Cardiac fibroblast (primary cell): Measurements from ENCODE around the gene ZBTB8B.

ENCODE experiments used
- DNase-seq, 2 donors: peaks; one replicate each; pipeline versions ENCODE4 v3.0.0 to v3.0.0-alpha.2; 2010; ENCODE audit warnings: low read depth in 2 of 2
- H3K4me3 ChIP-seq, 2 donors: replicated peaks in 1 of 2; 1 replicate in 1 of 2; 2 replicates in 1 of 2; pipeline ENCODE4 v1.5.1; 2011; ENCODE audit warnings: low read depth in 2 of 2, low read length in 2 of 2, mild to moderate bottlenecking in 2 of 2, moderate library complexity in 1 of 2
- TF ChIP-seq, protein P1 (sequence below): IDR thresholded peaks from one replicate; pipeline ENCODE4 v1.5.1; 2011; ENCODE audit warnings: low read depth, mild to moderate bottlenecking, low read length, inconsistent platforms

The ZBTB8B gene

DNA sequence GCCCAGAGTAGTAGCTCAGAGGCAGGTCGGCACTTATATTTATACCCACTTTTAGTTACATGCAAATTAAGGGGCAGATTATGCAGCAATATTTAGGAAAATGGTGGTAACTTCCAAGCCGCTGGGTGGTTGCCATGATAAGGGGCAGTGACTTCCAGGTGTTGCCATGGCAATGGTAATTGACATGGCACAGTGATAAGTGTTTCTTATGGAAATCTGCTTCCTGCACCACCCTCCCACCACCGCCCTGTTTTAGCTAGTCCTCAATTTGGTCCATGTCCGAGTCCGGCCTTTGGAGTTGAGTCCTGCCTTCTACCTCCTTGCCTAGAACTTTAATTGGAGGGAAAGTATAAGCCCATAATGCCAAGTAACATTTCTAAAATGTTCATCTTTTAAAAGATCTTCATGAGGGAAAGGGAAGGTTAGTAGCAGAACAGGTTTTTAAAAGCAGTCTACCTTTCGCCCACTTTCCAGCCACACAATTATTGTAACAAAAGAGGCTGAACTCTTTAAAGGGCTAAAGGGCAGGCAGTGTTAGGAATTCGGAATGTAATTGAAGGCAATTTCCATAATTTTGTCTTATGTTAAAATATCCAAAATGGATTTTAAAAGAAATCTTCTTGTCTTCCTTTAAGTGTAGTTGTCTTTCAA lies 21.7 kb downstream of the ZBTB8B start:
- H3K4me3 ChIP-seq, result no peak overlapping the region
- TF ChIP-seq, protein P1, sequence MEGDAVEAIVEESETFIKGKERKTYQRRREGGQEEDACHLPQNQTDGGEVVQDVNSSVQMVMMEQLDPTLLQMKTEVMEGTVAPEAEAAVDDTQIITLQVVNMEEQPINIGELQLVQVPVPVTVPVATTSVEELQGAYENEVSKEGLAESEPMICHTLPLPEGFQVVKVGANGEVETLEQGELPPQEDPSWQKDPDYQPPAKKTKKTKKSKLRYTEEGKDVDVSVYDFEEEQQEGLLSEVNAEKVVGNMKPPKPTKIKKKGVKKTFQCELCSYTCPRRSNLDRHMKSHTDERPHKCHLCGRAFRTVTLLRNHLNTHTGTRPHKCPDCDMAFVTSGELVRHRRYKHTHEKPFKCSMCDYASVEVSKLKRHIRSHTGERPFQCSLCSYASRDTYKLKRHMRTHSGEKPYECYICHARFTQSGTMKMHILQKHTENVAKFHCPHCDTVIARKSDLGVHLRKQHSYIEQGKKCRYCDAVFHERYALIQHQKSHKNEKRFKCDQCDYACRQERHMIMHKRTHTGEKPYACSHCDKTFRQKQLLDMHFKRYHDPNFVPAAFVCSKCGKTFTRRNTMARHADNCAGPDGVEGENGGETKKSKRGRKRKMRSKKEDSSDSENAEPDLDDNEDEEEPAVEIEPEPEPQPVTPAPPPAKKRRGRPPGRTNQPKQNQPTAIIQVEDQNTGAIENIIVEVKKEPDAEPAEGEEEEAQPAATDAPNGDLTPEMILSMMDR, result no peak
- no peak for DNase-seq

DNA sequence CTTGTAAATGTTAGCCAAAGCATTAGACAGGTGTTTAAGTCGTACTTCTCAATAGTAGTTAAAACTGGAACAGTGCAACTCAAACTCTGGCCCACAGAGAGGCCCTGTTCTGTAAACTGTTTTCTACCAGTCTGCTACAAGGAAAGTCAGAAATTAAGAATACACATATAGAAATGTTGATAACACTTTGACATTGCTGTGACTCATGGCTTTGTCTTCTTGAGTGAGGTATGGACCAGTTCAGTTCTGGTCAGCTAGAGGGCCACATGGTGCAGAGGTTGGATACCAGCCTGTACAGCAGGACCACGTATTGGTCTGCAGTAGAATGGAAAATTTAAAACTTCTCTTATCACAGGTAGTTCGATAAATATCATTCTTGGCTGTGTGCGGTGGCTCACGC lies 22.3 kb downstream of the ZBTB8B start:
- TF ChIP-seq, protein P1, result no peak
- DNase-seq, result peak in 1 of 2 donors; percentile 24
- H3K4me3 ChIP-seq, result no peak overlapping the region

DNA sequence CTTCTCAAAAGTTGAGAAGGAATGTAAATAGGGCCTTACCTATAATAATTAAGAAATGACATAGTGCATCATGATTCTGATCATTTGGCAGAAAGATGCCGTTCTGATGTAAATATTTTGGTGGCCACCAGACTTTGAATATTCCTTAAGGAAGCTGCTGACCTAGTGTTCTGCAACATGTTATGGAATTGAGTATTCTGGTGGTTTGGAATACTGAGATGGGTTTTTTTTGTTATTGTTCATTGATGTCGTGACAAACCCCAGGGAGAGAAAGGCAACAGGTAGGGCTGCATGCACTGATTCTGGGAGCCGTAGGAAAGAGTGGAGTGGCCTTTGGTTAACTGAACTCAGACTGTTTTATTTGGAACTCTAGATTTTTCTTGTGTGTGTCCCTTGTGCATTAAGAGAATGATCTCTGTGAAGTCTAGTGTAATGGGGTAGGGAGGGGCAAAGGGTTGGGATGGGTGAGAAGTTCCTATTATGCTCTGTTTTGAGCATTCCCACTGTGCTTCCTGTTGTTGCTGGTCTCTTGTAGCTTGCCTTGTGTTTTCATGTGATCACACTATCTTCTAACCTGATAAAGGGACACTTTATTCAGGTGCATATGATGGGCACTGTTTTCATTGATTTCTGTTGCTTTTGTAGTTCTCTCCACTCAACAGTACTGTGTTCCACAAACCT lies 25.0 kb downstream of the ZBTB8B start:
- no peak overlapping the region for H3K4me3 ChIP-seq
- TF ChIP-seq, protein P1, result no peak
- DNase-seq, result no peak

DNA sequence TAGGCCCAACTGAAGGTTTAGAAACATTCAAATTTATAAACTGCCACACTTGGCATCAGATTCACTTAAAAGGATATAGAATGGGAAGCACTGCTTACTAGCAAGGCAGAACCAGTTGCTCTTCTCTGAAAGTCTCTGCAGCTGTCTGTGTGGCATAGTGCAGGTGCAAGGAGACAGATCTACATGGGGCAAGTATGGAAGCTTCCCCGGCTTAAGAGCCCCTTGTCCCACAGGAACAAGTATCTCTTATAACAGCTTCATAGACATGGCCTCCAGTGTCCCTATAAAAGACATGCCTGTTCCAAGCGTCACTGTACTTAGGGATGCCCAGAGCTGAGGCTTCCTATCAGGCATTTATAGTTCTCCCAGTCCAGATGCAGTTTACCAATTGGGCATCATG lies 26.5 kb downstream of the ZBTB8B start:
- TF ChIP-seq, protein P1, result no peak
- no peak overlapping the region for H3K4me3 ChIP-seq
- no peak for DNase-seq

DNA sequence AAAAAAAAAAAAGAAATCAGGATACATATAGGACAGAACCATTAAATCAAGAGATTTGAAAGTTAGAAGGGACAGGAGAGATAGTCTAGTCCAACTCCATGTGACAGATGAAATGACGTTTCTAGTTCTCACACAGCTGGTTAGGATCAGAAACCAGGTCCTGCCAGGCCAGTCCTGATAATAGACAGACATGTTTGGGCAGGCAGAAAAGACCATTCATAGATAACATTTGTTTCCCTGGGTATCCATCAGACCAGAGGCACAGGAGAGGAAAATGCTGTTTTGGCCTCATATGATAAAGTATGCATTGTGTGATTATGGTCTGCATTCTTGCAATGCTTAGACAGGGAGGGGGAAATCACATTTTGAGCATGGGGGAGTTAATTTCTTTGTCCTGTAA lies 29.3 kb downstream of the ZBTB8B start:
- TF ChIP-seq, protein P1, result no peak
- peak; percentile 11 to 59 for DNase-seq
- no peak overlapping the region for H3K4me3 ChIP-seq

DNA sequence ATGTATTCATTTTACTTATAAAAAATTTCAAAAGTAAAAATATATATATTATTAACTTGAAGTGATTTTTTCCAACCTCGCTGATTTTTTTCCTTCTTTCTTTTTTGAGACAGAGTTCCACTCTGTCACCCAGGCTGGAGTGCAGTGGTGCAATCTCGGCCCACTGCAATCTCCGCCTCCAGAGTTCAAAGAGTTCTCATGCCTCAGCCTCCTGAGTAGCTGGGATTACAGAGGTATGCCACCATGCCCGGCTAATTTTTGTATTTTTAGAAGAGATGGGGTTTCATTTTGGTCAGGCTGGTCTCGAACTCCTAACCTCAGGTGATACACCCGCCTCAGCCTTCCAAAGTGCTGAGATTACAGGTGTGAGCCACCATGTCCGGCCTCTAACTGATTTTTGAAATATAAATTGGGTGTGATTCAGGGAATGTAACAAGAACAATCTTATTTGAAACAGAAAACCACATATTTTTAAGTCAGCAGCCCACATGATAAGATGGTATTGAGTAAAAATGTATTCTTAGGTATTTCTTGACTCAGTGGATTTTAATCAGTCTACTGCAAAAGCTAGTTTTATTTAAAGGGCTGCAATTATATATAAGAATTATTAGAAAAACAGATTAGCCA lies 30.0 kb downstream of the ZBTB8B start:
- TF ChIP-seq, protein P1, result no peak
- no peak for DNase-seq
- no peak overlapping the region for H3K4me3 ChIP-seq
